ENCODE results near the gene ARL5B.

The ARL5B gene

GRCh38 chr10:18659819-18660535, 746 bp downstream of the ARL5B start:
- no peak for DNase-seq

DNA sequence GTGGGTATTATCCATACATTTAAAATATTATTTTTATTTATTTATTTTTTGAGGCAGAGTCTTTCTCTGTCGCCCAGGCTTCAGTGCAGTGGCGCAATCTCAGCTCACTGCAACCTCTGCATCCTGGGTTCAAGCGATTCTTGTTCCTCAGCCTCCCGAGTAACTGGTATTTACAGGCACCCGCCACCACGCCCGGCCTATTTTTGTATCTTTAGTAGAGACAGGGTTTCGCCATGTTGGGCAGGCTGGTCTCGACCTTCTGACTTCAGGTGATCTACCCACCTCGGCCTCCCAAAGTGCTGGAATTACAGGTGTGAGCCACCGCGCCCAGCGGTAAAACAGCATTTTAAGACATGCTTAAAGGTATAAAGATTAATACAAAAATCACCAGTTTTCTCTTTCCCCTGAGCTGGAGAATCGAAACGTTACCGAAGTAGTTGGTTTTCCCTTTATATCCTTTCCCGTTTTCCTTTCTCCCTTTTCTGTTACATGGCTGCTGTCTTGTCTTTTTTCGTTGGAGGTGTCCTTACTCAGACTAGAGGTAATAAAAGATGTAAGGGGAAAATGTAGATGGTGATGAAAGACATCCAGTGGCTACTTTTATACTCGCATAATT, 1.7 kb downstream of the ARL5B start:
- no peak for DNase-seq

GRCh38 chr10:18664841-18665478, 5.7 kb downstream of the ARL5B start:
- no peak for DNase-seq

DNA sequence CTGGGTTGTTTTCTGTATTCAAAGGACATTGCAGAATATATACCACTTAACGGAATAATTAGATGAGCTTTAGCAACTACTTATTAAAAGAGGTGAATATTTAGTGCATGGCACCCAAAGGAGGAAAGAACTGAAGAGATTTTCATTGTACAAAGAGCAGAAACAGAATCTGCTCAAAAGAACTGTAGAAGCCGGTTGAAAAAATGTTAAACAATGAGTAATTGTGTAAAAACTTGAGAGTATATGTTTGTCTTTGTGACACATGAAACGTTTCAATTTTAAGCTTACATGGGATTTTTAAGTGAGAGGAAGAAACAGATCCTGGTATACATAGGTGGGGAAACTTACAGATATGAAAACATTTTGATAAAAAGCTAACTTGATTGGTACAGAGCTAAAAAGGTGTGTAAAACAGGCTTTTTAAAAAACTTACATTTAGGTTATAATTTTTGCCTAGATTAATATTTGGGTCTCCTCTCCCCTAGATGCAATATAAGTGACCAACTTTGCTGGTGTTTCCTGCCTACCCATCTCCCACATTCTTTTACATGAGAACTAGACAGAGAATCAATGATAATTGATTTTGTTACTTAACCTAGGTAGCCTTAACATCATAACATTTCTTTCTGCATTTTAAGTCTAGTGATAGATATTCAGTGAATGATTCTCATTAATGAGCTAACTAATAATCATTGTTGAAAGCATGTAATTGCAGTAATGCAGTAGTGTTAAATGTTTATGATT, 6.8 kb downstream of the ARL5B start:
- DNase-seq = no peak

DNA sequence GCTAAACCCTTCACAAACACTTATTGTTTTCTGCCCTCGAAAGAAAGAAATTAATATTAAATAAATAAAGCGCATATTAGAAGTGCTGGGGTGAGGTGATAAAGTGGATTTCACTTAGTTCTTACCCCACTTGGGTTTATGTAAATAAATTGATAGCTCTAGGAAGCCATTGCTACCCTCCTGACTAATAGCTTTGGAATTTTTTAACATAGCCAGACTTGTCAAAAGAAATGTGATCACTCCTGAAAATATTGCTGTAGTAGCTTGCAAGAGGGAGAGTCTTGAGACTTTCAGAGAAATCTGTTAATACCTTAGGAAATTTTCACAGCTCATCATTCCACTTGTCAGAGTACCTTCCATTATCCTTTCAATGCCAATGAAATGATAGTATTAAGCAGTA, 7.6 kb downstream of the ARL5B start:
- no peak for DNase-seq

- DNase-seq = no peak
These were observed 8.8 kb downstream of the ARL5B start for GRCh38 chr10:18668026-18668425.

GRCh38 chr10:18675086-18675801, 16.0 kb downstream of the ARL5B start:
- no peak for DNase-seq

GRCh38 chr10:18680754-18681153, 21.5 kb downstream of the ARL5B start:
- DNase-seq = no peak

GRCh38 chr10:18681366-18681765, 22.1 kb downstream of the ARL5B start:
- no peak for DNase-seq

DNA sequence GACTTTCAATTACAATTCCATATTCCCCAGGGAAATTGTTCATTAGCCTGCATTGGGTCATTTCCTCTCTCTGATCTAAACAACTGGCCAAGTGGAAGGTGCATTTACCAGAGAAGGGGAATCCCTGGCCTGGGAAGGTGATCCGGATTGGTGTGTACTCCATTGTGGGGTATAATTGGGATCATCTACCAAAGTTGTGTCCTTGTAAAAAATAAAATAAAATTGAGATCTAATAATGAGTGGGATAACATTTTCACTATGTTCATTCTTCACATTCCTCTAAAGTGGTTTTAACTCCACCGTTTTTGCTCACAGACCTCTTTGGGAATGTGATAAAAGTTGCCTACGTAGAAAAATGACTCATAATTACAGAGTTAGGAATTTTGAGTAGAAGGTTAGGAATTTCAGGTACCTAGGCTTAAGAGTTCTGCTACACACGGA, 22.8 kb downstream of the ARL5B start:
- DNase-seq = no peak

- DNase-seq = no peak
These were observed 24.2 kb downstream of the ARL5B start for GRCh38 chr10:18683427-18683826.

DNA sequence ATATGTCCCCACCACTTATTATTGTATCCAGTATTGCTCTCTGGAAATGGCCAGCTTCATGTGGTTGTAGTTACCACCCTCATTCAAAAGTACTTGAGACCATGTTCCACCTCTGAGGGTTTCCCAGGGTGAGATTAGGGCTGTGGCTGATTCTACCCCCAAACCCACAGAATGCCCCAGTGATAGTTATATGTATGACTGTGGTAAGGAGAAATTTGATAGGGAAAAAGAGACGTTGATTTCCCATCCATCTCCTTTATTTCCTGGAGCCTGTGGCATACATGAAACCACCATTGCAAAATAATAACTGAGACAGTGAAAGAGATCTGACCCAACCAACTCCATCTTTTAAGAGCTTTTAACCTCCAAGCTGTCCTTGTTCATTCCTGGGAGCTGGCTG, 25.2 kb downstream of the ARL5B start:
- no peak for DNase-seq

- DNase-seq = no peak
These were observed 25.7 kb downstream of the ARL5B start for GRCh38 chr10:18684953-18685352.

DNA sequence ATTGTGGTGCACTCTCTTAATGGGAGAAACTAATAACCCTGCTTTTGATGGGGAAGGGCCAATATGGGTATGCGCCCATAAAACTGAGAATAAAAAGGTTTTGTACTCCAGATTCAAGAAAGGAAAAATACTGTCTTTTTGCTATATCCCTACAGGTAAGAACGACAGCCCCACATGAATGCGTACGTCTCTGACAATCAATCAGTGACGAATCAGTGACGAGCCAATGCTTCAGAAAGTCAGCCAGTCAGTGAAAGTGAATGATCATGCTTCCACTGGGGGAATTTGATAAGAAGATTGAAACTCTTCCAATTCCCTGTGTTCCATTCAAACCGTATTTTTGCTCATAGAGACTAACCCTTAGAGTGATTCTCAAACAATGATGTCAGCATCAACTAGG, 26.3 kb downstream of the ARL5B start:
- no peak for DNase-seq

DNA sequence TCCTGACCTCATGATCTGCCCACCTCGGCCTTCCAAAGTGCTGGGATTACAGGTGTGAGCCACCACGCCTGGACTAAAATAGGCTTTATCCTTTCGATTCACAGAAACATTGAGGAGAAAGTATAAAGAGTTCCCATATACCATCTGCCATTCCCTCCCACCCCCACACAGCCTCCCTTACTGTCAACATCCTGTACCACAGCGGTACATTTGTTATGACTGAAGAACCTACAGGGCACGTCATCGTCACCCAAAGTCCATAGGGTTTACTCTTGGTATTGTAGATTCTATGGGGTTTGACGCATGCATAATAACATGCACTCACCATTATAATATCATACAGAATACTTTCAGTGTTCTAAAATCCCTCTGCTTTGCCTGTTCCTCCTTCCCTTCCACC, 28.0 kb downstream of the ARL5B start:
- no peak for DNase-seq

GRCh38 chr10:18687706-18688105, 28.5 kb downstream of the ARL5B start:
- no peak for DNase-seq

DNA sequence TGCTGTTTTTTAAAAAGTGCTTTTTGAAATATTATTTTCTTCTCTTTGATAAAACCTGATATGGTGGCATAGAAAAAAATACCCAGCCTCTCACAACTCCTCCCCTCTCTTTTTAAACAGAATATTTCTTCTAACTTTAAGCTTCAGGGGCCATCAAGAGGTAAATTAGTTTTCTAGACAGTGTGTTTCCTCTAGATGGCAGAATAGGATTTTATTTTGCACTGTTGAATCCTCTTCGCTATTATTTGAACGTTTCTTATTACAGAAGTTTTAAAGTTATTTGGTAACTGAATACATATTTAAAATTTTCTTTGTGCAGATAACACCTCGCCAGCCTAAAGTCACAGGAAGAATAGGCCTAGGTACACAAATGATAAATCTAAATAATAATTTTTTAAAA, 30.3 kb downstream of the ARL5B start:
- no peak for DNase-seq

- DNase-seq = no peak
These were observed 31.3 kb downstream of the ARL5B start for GRCh38 chr10:18690541-18690940.

DNA sequence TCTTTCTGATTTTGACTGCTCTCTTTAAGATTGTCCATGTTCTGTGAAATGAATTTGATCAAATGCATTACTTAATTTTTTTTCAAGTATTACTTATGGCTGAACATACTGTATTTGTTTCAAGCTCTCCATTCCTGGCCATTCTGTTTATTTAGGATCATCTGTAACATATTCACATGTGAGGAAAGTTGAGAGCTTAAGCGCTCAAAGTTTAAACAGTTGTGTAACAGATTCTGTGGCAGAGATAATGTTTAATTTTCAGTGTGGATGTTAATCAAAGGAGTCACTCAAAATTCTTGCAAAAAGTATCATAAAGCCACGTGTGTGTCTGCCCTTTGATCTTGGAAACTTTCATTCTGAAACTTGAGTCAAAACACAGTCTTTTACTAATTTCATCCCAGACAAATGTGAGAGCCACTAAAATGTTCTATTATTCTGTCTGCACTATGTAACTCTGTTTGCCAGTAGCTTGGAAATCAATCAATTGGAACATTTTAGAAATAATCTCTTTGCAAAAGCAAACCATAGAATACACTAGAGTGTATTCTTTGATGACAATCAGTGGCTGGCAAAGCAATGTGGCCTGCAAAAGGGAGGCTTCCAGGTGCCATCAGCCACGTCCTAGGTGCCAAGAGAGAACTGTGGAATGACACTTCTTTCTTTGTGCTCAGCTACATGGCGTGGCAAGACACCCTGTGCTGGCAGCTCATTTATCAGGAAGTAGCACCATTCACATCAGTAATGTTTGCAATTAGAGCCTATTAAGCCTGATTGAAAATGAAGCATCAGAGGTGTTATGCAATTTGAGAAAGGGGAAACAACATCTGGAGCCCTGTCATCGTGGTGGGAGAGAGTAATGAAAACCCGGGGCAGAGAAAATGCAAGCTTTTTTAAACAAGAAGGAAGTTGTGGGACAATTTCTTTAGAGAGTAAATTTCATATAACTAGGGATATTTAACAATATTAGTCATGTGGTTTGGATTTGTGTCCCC, 40.9 kb downstream of the ARL5B start:
- no peak for DNase-seq

DNA sequence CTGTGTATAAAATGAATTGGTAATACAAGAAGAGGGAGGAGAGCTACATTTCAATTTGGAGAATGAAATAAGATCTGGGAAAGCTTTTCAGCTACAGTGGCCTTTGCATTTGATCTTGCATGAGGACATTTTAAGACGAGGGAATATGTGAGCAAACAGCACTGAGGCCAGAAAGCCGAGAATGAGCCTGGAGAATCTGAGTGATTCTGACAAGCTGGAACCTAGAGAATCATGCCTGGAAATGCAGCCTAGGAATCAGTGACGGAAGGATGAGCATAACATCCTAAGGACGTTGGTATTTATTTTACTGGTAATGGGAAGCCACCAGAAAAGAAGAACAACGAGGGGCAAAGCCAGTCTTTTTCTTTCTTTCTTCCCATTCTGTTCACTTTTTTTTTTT, 44.3 kb downstream of the ARL5B start:
- DNase-seq = no peak

DNA sequence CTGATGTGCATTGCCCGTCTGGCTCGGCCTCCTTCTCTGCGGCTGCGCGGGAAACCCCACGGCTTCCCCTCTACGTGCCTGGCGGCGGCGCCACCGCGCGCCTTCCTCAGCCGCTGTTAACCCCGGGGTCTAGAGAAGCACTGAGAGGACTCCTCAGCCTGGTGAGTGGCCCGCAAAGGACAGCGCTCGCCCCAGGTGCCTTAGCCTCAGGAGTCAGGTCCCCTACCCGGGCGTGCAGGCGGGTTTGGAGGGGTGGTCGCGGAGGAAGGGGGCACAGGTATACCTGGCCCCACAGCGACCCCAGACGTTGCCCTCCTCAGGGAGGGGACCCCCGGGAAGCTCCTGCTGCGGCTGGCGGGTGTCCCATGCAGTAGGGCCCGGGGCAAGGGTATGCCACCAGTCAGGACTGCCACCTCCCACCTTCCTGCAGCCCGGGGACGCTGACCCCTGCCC, 51.0 kb downstream of the ARL5B start:
- no peak for DNase-seq

DNA sequence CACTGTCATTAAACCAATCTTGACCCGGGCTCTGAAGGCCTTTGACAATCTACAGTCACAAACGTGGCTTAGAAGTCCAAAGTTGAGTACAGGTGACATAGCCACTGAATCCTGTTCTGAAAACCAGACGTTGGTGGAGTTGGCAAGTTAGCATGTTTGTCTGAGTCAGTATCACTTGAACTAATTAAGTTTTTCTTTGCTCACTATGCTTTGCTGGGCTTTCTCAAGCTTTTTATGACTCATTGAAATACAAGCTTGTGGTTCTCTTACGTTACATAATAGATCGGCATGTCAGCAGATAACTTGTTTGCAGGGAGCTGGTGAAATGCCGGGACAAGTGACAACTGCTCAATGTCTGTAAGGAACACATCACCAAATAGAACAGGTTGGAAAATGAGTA, 53.8 kb downstream of the ARL5B start:
- no peak for DNase-seq

Measured in DMS 273 treated with DMSO at 0.1 percent for 48 hours (cell line).